Neutrophil (primary cell): ENCODE measurements around the gene POLK.

Experiments used
- H3K27ac ChIP-seq: fragments of 200-600 bp; sonication (generic); 2 replicates; pipeline ENCODE4 v1.5.1; 2016; ENCODE audit warnings: mild to moderate bottlenecking, moderate library complexity
- H3K27me3 ChIP-seq: fragments of 200-600 bp; sonication (generic); 2 replicates; pipeline ENCODE4 v1.6.0; 2016; ENCODE audit warnings: mild to moderate bottlenecking
- H3K36me3 ChIP-seq: fragments of 200-600 bp; sonication (generic); 2 replicates; pipeline ENCODE4 v1.5.1; 2017
- H3K4me1 ChIP-seq, 2 experiments: fragments of 200-600 bp in 1 of 2; sonication (generic) in 1 of 2; 1 replicate in 1 of 2; 2 replicates in 1 of 2; pipeline versions ENCODE4 v1.5.1 to v1.6.1; 2013 to 2016; ENCODE audit warnings: low read depth in 1 of 2, low read length in 1 of 2, mild to moderate bottlenecking in 1 of 2, moderate library complexity in 1 of 2; ENCODE audit not compliant: control insufficient read depth in 1 of 2, insufficient read depth in 1 of 2
- H3K4me3 ChIP-seq, 2 experiments: fragments of 200-600 bp in 1 of 2; sonication (generic) in 1 of 2; 1 replicate in 1 of 2; 2 replicates in 1 of 2; pipeline ENCODE4 v1.5.1; 2013 to 2016; ENCODE audit warnings: low read depth in 1 of 2, low read length in 1 of 2, mild to moderate bottlenecking in 1 of 2, moderate library complexity in 1 of 2
- H3K9me3 ChIP-seq: fragments of 200-600 bp; sonication (generic); 2 replicates; pipeline ENCODE4 v1.5.1; 2016
- CTCF ChIP-seq: fragments of 200-600 bp; sonication (generic); IDR thresholded peaks from 2 replicates; pipeline ENCODE4 v1.5.1; 2016; ENCODE audit warnings: antibody characterized with exemption

POLK gene

GRCh38 chr5:75536694-75537360 is 25.1 kb downstream of the POLK start:
- Histone ChIP-seq H3K27me3 (no peaks in the 10 kb centered on the region), H3K36me3 (no peaks in the 10 kb centered on the region), H3K4me1 (peaks cover 23 to 33% of the 10 kb centered on the region in 2 experiments), H3K27ac (peak overlapping the region; percentile 47), H3K4me3 (no peak overlapping the region), H3K9me3 (no peaks in the 10 kb centered on the region)
- TF ChIP-seq CTCF, result no peak

- H3K27ac ChIP-seq, result peak overlapping the region; percentile 25
These were observed 26.5 kb downstream of the POLK start for GRCh38 chr5:75538211-75538610.

GRCh38 chr5:75545131-75545530 is 33.4 kb downstream of the POLK start:
- no peak overlapping the region for H3K27ac ChIP-seq
- no peak for TF ChIP-seq CTCF

More at GRCh38 chr5:75538211-75538610, 26.5 kb downstream of the POLK start:
- peaks cover 23 to 33% of the 10 kb centered on the region in 2 experiments for H3K4me1 ChIP-seq
- no peak overlapping the region for H3K4me3 ChIP-seq
- no peaks in the 10 kb centered on the region for H3K36me3 ChIP-seq
- no peaks in the 10 kb centered on the region for H3K27me3 ChIP-seq
- no peaks in the 10 kb centered on the region for H3K9me3 ChIP-seq
- TF ChIP-seq CTCF, result no peak

GRCh38 chr5:75546830-75547229 is 35.1 kb downstream of the POLK start:
- H3K4me1 ChIP-seq, result peaks cover 0 to 6% of the 10 kb centered on the region in 2 experiments
- TF ChIP-seq CTCF, result no peak

More at GRCh38 chr5:75545131-75545530, 33.4 kb downstream of the POLK start:
- H3K4me1 ChIP-seq, result peaks cover 0 to 6% of the 10 kb centered on the region in 2 experiments
- H3K36me3 ChIP-seq, result peaks cover 5% of the 10 kb centered on the region
- H3K4me3 ChIP-seq, result no peak overlapping the region
- no peaks in the 10 kb centered on the region for H3K27me3 ChIP-seq
- H3K9me3 ChIP-seq, result no peaks in the 10 kb centered on the region

GRCh38 chr5:75547812-75548211 is 36.1 kb downstream of the POLK start:
- H3K27me3 ChIP-seq, result no peaks in the 10 kb centered on the region
- TF ChIP-seq CTCF, result no peak
- H3K9me3 ChIP-seq, result no peaks in the 10 kb centered on the region
- no peak overlapping the region for H3K27ac ChIP-seq
- H3K36me3 ChIP-seq, result peaks cover 11% of the 10 kb centered on the region
- H3K4me3 ChIP-seq, result no peak overlapping the region
- peaks cover 0 to 6% of the 10 kb centered on the region in 2 experiments for H3K4me1 ChIP-seq

More at GRCh38 chr5:75546830-75547229, 35.1 kb downstream of the POLK start:
- Histone ChIP-seq H3K36me3 (peaks cover 5% of the 10 kb centered on the region), H3K27ac (no peak overlapping the region), H3K4me3 (no peak overlapping the region), H3K9me3 (no peaks in the 10 kb centered on the region), H3K27me3 (no peaks in the 10 kb centered on the region)
